ENCODE results near the gene CREG2.

DNA sequence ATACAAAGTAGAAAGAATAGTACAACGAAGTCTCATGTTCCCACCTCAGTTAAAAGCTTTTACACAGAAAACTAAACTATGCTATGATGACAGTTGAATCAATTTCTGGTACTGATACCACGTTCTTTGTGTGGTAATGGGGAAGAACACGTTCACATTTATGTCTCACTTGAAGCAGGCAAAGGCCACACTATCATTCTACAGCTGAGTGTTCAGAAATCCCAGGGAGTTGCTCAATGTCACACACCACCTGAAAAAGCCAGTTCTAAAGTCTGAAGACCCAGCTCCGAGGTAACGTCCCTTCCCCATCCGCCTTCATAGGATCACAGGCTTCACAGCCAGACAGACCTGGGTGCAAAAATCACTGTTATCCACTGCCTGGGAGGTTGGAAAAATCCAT is 87.7 kb downstream of the CREG2 start:
- TF ChIP-seq, protein P1, sequence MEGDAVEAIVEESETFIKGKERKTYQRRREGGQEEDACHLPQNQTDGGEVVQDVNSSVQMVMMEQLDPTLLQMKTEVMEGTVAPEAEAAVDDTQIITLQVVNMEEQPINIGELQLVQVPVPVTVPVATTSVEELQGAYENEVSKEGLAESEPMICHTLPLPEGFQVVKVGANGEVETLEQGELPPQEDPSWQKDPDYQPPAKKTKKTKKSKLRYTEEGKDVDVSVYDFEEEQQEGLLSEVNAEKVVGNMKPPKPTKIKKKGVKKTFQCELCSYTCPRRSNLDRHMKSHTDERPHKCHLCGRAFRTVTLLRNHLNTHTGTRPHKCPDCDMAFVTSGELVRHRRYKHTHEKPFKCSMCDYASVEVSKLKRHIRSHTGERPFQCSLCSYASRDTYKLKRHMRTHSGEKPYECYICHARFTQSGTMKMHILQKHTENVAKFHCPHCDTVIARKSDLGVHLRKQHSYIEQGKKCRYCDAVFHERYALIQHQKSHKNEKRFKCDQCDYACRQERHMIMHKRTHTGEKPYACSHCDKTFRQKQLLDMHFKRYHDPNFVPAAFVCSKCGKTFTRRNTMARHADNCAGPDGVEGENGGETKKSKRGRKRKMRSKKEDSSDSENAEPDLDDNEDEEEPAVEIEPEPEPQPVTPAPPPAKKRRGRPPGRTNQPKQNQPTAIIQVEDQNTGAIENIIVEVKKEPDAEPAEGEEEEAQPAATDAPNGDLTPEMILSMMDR (IDR thresholded peaks at IDR 0.05 in 8 of 11, conservative IDR thresholded peaks at IDR 0.05 in 3 of 11), result no peak
- TF ChIP-seq POLR2A (IDR thresholded peaks at IDR 0.05) (no peak), POLR2AphosphoS5 (IDR thresholded peaks at IDR 0.05) (peak in 1 of 3 donors; percentile 29)

All from spleen (tissue), 7 donors.